Measurements from ENCODE around the gene SERPINC1.
"Not testable (repeated sequence)": the region's sequence is repeated elsewhere in the genome, so short reads cannot be mapped to it uniquely, and the experiment has no call there.

SERPINC1 gene

GRCh38 chr1:173862146-173862768 lies 54.9 kb downstream of the SERPINC1 start:
- DNase-seq = not testable (repeated sequence)

- no peak for DNase-seq
These were observed 55.4 kb downstream of the SERPINC1 start for GRCh38 chr1:173861731-173862145.

GRCh38 chr1:173860065-173860464 lies 57.1 kb downstream of the SERPINC1 start:
- no peak for DNase-seq

GRCh38 chr1:173859547-173859946 lies 57.6 kb downstream of the SERPINC1 start:
- not testable (repeated sequence) for DNase-seq

GRCh38 chr1:173857363-173857917 lies 59.7 kb downstream of the SERPINC1 start:
- DNase-seq = no peak

- DNase-seq = no peak
These were observed 60.2 kb downstream of the SERPINC1 start for GRCh38 chr1:173856903-173857302.

GRCh38 chr1:173856014-173856413 lies 61.1 kb downstream of the SERPINC1 start:
- no peak for DNase-seq

Data from activated gamma-delta T cell treated with Interleukin-2 at 50 U/mL for 16 hours (primary cell).